Retinal pigment epithelial cell (primary cell): ENCODE data around the gene CCL5.

Source experiments
- DNase-seq: peaks from one replicate; pipeline ENCODE4 v3.0.0-alpha.2; 2010; ENCODE audit warnings: low read depth
- H3K4me3 ChIP-seq: 2 replicates; pipeline ENCODE4 v1.5.1; 2011; ENCODE audit warnings: mild to moderate bottlenecking, low read length, control low read depth, moderate library complexity
- CTCF ChIP-seq: conservative IDR thresholded peaks from 2 replicates; pipeline ENCODE4 v1.5.1; 2011; ENCODE audit warnings: low read depth, low read length, control low read depth, inconsistent platforms

Gene CCL5

GRCh38 chr17:35847633-35848373 lies 32.4 kb downstream of the CCL5 start:
- TF ChIP-seq CTCF = no peak
- no peak for DNase-seq

DNA sequence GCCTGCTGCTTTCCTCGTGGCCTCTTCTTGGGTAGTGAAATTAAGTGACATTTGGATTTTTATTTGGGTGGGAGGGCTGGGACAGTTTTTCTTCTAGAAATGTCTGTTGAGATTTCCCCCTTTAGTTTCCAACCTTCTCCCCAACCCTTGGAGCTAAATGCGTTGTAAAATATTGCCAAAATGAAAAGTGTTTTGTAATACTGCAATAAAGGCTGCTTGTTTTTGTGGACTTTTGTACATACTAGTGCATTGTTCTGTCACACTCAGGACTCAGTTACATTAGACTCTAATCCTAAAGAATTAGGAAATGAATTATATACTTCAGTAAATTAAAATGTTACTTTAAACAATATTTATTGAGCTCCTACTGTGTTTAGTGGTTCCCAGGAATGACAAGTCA lies 33.2 kb downstream of the CCL5 start:
- no peak overlapping the region for H3K4me3 ChIP-seq
- DNase-seq = no peak
- no peak for TF ChIP-seq CTCF

More at GRCh38 chr17:35847633-35848373, 32.4 kb downstream of the CCL5 start:
- no peak overlapping the region for H3K4me3 ChIP-seq

DNA sequence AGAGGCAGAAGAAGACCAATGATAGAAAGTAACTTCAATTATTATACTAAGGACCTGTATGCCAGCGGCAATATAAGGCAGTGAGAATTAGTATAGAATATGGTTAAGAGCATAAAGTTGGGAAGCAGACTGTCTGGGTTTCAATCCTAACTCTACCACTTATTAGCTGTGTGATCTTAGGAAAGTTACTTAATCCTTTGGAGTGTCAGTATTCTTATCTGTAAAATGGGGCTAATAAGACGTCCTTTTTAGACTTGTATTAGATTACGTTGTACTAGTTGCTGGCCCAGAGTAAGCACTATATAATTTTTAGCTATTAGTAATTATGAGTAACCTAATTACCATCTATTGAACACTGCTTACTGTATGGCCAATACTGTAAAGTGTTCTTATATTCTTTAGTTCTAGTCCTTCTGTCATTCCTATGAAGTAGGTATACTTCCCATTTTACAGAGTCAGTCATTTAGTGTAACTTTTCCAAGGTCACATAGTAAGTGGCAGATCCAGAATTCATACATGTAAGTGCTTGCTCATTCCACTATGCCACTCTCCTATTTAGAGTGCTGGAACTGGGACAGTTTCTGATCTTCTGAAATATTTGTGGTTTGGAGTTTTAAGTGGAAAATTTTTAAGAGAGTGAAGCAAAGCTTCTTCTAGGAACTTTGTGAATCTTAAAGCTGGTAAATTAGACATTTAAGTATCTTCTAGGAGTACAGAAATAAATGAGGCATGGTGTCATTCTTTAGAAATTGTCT lies 33.9 kb downstream of the CCL5 start:
- no peak for TF ChIP-seq CTCF
- no peak for DNase-seq
- no peak overlapping the region for H3K4me3 ChIP-seq

GRCh38 chr17:35844547-35844946 lies 35.6 kb downstream of the CCL5 start:
- TF ChIP-seq CTCF = no peak

GRCh38 chr17:35843698-35844097 lies 36.5 kb downstream of the CCL5 start:
- no peak for DNase-seq
- TF ChIP-seq CTCF = no peak
- no peak overlapping the region for H3K4me3 ChIP-seq

More at GRCh38 chr17:35844547-35844946, 35.6 kb downstream of the CCL5 start:
- no peak overlapping the region for H3K4me3 ChIP-seq
- no peak for DNase-seq

GRCh38 chr17:35842239-35842638 lies 37.9 kb downstream of the CCL5 start:
- TF ChIP-seq CTCF = no peak
- DNase-seq = no peak
- H3K4me3 ChIP-seq = no peak overlapping the region

- no peak for TF ChIP-seq CTCF
- no peak overlapping the region for H3K4me3 ChIP-seq
- DNase-seq = no peak
These were observed 38.7 kb downstream of the CCL5 start for GRCh38 chr17:35841505-35841904.
